Activated CD8-positive, alpha-beta memory T cell treated with anti-CD3 and anti-CD28 coated beads for 1 hour (primary cell): ENCODE results near the gene TTC28.
"Not testable (repeated sequence)": the region's sequence is repeated elsewhere in the genome, so short reads cannot be mapped to it uniquely, and the experiment has no call there.

Experiments
- DNase-seq, 2 donors: peaks; one replicate each; pipeline ENCODE4 v3.0.0-alpha.2; 2020; ENCODE audit warnings: low read depth in 1 of 2; ENCODE audit errors: extremely low read depth in 1 of 2

TTC28 gene

DNA sequence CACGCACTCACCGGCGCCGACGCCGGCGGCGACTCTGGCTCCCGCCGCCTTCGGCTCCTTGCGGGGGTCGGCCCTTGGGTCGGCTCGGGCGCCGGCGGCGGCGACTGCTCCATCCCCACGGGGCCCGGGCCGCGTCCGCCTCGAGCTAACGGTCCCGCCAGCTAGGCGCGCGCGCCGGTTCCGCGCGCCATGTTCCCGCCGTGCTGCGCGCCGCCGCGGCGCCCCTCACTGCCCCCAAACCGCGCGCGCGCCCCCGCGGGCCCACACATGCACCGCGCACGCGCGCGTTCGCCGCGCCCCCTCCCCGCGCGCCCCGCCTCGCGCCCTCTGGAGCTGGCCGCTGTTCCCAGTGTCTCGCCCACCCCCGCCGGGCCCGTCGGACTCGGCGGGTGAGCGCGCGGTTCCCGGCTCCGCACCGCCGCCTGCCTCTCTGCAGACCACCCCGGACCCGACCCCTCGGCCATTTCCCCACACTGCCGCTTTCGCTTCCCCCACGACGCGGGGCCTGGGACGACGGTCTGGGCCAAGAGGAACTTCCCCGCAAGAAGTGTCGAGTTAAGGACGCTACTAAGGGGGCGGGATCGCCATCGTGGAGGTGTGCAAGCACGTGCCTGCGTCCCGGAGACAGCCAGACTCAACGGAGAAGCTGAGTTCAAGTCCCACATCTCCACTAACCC is at the start of gene TTC28:
TTC28 (minus strand) TSS at position 230 of the 677 bp plus-strand sequence; CDS start at position 113, 117 bp downstream.
- not testable (repeated sequence) for DNase-seq

DNA sequence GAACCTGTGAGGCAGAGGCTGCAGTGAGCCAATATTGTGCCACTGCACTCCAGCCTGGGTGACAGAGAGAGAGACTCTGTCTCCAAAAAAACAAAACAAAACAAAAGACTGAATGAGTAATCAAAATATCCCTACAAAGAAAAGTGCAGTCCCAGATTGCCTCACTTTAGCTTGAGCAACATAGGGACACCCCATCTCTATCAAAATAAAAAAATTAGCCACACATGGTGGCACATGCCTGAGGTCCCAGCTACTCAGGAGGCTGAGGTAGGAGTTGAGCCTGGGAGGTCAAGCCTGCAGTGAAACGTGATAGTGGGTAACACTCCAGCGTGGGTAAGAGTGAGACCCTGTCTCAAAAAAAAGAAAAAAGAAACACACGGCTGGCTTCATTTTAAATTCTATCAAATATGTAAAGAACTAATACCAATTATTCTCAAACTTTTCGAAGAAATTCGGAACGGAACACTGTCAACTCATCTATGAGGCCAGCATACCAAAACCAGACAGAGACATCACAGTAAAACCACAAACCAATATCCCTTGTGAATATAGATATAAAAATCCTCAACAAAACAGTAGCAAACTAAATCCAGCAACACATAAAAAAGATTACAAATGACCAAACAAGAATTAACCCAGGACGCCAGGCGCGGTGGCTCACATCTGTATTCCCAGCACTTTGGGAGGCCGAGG is 49.1 kb upstream of the TTC28 start:
- DNase-seq, result no peak

DNA sequence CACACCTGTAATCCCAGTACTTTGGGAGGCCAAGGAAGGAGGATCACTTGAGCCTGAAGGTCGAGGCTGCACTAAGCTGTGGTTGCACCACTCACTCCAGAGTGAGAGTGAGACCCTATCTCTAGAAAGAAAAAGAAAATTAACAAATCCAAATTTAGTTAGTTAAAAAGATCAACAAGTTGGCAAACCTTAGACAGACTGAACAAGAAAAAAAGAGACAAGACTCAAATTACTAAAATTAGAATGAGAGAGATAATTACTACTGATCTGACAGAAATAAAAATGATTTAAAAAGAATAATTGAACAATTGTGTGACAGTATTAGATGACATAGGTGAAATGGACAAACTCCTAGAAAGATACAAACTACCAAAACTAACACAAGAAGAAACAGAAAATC is 48.4 kb upstream of the TTC28 start:
- no peak for DNase-seq

DNA sequence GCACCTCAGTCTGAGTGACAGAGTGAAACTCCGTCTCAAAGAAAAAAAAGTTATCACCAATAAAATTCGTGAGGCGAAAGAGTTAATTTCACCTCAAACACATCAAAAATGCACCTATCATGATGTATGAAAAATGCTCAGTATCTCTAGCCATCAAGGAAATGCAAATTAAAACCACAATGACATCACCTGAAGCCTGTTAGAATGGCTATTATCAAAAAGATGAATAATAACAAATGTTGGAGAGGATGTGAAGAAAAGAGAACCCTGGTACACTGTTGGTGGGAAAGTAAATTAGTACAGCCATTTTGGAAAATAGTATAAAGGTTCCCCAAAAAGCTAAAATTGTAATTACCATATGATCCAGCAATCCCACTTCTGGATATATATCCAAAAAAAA is 38.4 kb upstream of the TTC28 start:
- no peak for DNase-seq

DNA sequence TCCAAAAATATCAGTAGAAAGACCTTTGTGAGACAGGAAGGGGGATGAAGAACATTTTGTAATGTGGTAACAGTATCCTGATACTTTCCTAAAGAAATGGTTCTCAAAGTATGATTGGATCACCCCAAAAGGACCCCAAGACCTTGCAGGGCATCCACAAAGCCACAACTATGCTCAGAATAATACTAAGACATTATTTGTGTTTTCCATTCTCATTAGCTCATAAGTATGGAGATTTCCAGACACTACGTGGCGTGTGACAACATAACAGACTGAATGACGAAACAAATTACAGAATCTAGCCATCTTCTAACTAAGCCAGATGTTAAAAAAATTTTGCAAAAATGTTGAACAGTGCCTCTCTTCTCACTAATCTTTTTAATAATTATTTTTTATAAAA is 37.0 kb upstream of the TTC28 start:
- no peak for DNase-seq

DNA sequence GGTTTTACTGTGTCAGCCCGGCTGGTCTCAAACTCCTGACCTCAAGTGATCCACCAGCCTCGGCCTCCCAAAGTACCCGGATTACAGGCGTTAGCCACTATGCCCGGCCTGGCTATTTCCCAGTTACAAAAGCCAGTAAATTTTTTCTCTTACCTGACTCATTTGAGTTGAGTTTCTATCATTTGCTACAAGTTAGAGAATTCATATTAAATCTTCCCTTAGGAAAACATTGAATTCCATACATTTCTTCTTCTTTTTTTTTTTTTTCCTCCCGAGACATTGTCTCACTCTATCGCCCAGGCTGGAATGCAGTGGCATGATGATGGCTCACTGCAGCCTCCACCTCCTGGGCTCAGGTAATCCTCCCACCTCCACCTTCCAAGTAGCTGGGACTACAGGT is 36.0 kb upstream of the TTC28 start:
- DNase-seq, result no peak

DNA sequence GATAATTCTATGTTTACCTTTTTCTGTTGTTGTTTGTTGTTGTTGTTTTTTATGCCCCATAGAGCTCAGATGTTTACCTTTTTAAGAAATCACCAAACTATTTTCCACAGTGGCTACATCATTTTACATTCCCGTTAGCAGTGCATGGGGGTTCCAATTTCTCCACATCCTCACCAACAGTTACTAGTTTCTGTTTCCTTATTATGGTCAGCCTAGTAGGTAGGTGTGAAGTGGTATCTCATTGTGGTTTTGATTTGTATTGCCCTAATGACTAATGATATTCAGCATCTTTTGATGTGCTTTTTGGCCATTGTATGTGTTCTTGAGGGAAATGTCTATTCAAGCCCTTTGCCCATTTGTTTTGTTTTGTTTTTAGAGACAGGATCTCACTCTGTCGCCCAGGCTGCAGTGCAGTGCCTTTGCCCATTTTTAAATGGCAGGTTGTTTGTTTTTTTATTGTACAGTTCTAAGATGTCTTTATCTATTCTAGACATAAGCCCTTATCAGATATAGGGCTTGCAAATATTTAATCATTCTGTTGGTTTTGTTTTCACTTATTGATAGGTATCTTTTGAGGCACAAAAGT is 34.5 kb upstream of the TTC28 start:
- no peak for DNase-seq

DNA sequence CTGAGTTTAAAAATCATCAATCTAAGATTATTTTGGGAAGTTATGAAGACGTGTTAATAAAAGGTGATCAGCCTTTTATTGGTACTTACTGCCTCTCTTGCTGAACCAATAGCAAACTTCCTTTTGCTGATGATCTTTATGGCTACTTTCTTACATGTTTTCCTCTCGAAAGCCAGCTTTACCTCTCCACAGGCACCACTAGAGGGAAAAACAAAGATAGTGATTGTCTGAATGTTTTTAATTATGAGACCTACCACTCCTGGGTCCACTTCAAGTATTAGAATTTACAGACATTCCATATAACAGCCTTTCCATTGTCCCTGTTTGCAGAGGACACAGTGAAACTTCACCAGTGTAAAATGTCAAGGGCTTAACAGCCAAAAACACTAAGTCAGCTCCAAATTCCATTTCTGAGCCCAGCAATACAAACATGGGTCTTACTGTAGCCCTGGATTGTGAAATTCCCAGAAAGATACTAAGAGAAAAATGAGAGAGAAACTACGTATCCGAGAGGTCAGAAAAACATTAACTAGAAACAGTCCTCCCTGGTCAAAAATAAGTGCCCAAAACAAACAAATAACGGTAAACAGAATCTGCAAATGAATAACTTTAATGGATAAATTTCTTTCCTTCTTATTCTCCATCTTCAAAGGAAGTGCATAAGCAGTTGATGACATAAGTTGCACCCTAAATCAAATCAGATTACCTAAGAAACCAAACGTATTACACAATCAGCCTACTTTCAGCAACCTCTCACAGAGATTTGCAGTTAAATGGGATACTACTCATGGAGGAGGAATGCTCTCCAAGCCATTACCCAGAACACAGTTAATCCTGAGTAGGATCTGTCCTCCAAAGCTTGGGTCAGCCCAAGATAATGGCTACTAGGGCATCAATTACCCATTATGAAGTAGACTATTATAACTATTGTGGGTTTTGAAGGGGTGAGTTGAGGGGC is 32.5 kb upstream of the TTC28 start:
- DNase-seq, result no peak

DNA sequence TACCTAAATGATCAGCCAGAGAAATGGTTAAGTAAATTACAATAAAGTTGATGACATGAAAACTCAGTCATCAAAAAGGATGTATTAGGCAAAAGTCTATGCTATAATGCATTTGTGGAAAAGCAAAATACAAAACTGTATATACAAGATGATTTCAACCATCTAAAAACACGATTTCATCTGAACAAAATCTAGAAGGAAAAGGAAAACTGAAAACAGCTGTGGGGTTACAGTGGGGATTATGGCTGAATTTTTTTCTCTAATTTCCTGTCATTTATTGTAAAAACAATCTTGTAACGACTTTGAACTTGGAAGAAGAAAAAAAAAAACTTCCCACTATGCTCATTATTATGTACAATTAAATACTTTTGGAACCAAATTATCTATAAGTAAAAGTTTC is 31.7 kb upstream of the TTC28 start:
- DNase-seq, result no peak

DNA sequence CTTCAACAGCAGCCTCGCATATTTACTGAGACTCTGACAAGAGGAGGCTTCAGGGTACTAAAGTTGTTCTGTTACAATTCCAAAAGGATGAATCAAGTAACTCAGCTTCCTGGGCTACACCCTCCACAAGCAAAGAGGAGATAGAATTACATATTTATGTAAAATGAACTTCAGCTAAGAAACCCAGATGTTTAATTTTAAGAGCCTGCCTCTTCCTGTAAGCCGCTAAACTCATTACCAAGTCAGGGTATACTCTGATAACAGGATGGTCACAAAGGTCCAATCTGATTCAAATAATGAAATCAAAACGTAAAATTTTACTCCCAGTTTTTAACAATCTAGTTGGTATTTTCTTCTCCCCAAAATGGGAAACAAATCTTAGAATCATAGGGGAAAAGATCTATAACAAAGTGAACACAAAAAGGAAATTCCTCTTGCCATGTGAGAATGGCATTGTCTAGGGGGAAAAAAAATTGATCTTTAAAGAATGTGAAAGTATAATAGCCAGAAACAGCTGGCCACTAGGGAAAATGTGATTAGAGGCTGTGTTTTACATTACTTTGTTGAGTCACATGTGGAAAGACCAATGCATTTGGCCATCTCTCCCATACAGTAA is 31.0 kb upstream of the TTC28 start:
- no peak for DNase-seq

DNA sequence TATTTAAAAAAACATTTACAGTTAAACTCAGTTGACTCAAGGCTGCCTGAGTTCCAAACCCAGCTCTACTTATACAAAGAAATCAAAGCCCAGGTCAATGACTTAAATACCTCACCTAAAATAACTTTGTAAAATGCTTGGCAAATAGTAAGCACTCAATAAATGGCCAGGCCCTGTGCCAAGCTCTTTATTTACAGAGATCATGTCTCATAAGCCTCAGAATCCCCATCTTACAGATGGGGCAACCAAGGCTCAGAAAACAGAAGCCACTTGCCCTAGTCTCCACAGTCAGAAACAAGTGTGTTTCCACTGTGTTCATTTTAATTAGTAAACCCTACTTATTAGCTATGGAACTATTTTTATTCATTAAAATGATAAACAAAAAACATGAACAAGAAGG is 30.5 kb upstream of the TTC28 start:
- DNase-seq, result no peak

DNA sequence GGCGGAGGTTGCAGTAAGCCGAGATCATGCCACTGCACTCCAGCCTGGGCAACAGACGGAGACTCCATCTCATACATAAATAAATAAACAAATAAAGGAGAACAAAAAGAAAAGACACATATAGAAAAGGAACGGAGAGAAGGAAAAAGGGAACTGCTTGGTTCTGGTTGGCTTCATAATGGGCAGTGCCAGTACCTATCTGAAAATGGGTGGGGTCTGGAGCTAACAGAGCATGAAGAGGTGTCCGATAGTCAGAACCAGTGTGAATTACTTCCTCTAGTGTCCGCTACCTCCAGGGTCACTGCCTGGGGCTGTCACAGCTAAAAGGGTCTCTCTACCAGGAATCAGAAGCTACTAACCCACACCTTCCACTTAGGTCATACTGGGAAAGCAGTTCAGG is 27.2 kb upstream of the TTC28 start:
- no peak for DNase-seq

DNA sequence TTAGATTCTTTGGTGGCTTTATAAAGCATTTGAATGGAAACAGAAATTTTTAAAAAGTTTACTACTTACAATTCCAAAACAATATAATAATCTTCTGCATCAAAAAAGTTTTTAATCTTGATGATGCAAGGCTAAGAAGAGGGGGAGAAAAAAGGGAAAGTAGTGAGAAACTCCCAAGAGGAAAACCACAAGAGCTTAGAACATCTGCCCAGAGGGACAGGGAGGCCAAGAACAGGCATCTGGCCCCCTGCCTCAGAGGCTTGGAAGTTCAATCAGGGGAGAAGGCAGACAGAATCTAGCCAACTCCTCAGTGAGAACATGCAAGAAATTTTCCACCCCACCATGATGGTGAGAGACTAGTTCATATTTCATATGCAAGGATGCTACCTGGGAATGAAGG is 23.8 kb upstream of the TTC28 start:
- DNase-seq, result no peak

DNA sequence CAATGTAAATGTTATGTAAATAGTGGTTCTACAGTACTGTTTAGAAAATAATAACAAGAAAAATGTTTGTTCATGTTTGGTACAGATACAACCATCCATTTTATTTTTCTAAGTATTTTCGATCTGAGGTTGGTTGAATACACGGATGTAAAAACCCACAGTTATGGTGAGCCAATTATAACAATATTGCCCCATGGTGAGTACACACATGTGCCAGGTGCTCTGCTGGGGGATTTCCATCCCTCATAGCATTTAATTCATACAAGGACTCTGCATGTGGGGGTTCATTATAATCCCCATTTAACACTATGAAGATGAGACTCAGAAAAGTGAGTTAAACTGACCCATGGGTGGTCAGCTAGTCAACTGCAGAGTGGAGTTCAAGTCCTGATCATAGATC is 23.3 kb upstream of the TTC28 start:
- no peak for DNase-seq

DNA sequence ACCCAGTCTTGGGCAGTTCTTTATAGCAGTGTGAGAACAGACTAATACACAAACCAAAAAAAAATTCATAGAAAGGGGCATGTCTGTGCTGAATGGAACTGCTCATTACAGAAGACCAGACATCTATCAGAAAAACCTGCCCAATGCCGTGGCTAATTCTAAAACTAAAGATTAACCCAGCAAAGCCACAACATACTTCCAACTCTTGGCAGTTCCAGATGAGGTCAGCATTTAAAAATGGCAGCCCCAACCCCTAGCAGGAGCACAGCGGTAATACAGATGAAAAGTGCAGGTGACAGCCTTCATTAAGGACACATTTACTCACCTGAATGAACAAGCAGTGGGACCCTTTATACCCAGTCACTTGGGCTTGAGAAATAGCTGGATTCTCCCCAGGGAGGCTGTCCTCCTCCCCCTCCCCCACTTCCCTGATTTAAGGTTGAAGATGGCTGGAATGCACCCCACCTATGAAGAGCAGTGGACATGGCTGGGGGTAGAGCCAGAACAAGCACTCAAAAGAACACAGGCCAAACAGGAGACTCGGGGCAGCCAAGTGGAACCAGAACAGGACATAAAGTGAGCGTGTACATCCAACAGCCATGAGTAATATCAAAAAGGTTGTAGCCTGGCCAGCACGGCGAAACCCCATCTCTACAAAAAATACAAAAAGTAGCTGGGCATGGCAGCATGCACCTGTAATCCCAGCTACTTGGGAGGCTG is 13.6 kb upstream of the TTC28 start:
- DNase-seq, result not testable (repeated sequence)

DNA sequence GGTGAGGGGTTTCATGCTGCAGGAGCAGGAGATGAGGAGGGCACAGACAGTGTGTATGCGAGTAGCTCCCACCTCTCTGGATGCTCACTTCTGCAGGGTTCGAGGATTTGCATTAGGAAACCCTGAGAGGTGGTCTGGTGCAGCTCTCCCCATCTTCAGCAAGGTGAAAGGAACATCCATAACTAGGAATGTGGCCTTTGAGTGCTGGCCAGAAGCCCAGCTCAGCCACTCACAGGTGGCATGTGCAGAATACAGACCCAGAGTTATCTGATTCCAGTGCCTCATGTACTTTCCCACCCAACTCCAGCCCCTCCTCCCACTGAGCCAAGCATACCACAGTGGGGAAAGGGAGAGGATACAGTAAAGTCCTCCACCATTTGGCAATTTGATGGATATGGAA is 10.2 kb upstream of the TTC28 start:
- not testable (repeated sequence) for DNase-seq

DNA sequence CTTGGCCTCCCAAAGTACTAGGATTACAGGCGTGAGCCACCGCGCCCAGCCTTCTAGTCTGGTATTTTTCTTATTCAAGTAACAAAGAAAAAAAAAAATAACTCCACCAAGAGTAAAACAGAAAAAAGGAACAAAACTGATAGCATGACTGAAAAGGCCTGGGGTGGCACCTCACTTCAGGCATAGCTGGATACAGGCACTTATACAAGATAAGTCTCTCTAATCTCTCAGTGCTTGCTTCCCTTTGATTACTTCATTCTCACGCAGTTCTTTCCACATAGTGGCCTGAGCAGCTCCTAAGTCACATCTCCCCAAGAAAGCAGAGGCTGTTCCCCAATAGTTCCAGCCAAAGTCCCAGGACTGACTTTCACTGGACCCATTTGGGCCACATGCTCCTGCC is 3.3 kb upstream of the TTC28 start:
- not testable (repeated sequence) for DNase-seq

DNA sequence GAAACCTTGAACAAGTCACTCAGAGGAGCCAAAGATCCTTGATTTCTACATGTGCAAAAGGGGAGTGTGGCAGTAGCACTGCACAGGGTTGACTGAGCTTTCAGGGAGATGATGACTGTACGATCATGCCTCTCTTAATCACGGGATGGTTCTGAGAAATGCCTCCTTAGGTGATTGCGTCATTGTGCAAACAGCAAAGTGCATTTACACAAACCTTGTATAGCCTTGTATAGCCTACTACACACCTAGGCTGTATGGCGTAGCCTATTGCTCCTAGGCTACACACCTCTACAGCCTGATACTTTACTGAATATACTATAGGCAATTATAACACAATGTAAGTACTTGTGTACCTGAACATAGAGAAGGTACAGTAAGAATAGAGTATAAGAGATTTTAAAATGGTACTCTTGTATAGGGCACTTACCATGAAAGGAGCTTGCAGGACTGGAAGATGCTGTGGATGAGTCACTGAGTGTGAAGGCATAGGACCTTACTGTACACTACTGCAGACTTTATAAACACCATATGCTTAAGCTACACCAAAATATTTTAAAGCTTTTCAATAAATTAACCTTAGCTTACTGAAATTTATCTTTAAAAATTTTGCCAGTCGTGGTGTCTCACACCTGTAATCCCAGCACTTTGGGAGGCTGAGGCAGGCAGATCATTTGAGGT is 1.3 kb upstream of the TTC28 start:
- DNase-seq, result not testable (repeated sequence)

DNA sequence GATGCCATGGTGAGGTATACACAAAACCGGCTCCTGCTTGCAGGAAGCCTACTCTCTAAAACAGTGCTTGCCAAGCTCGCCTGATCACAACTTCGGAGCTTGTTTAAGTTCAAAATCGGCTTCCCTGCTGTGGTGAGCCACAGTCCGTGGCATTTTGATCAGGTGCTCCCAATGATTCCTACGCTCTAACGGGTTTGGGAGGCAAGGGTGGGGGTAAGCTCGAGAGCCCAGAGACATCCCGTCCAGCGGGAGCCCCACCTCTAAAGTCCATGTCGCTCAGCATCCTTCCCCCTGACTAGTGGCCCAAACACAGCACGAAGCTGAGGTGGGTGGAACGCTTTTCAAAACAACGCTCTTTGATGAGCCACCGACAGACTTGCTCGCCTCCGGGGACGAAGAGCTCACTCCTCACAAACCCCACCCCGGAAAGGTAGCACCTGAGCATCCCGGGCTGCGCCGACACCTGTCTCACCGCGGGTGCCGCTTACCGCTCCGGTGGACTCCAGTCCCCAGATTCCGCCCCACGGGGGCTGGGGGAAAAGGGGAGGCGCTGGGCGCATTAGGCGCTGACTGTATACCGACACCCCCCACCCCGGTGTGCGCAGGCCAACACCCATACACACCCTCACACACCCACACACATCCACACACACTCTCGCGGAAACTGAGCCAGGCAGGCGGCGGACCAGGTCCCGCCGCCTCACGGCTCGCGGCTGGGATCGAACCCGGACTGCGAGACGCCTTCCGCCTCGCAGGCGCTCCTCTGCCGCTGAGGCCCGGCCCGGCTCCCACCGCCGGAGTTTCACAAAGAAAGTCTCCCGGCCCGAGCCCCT is 646 bp downstream of the TTC28 start:
- DNase-seq, result not testable (repeated sequence)
